Measurements from ENCODE around the gene DPYSL4. TPM values are rescaled to one million over a fixed set of nuclear protein-coding genes. Genes with fewer than 3 reads are reported as not detected.

DPYSL4 gene
- total RNA-seq, 4 donors from 2014 or later, result 1.5 to 5.0 TPM; not detected in 2

GRCh38 chr10:132201111-132201969 lies 14.6 kb downstream of the DPYSL4 start:
- H3K36me3 ChIP-seq, result no peaks in the 10 kb centered on the region
- no peak overlapping the region for H3K4me3 ChIP-seq
- no peaks in the 10 kb centered on the region for H3K27me3 ChIP-seq
- no peaks in the 10 kb centered on the region for H3K9me3 ChIP-seq
- H3K27ac ChIP-seq, result no peak overlapping the region
- intact Hi-C loops (cut with DNase I; ENCODE audit: low total_unique reads), result no loop called here
- no peaks in the 10 kb centered on the region for H3K4me1 ChIP-seq
- no peak for DNase-seq
- TF ChIP-seq, protein P1, sequence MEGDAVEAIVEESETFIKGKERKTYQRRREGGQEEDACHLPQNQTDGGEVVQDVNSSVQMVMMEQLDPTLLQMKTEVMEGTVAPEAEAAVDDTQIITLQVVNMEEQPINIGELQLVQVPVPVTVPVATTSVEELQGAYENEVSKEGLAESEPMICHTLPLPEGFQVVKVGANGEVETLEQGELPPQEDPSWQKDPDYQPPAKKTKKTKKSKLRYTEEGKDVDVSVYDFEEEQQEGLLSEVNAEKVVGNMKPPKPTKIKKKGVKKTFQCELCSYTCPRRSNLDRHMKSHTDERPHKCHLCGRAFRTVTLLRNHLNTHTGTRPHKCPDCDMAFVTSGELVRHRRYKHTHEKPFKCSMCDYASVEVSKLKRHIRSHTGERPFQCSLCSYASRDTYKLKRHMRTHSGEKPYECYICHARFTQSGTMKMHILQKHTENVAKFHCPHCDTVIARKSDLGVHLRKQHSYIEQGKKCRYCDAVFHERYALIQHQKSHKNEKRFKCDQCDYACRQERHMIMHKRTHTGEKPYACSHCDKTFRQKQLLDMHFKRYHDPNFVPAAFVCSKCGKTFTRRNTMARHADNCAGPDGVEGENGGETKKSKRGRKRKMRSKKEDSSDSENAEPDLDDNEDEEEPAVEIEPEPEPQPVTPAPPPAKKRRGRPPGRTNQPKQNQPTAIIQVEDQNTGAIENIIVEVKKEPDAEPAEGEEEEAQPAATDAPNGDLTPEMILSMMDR (IDR thresholded peaks at IDR 0.05), result no peak
- no peak for TF ChIP-seq POLR2A (IDR thresholded peaks at IDR 0.05)

- no peak for DNase-seq
- Histone ChIP-seq H3K9me3 (no peaks in the 10 kb centered on the region), H3K4me3 (no peak overlapping the region), H3K4me1 (no peaks in the 10 kb centered on the region), H3K27me3 (no peaks in the 10 kb centered on the region), H3K27ac (no peak overlapping the region), H3K36me3 (no peaks in the 10 kb centered on the region)
- TF ChIP-seq, protein P1 (IDR thresholded peaks at IDR 0.05), result no peak
- TF ChIP-seq POLR2A (IDR thresholded peaks at IDR 0.05), result no peak
- intact Hi-C loops (cut with DNase I; ENCODE audit: low total_unique reads), result no loop called here
These were observed 15.6 kb downstream of the DPYSL4 start for GRCh38 chr10:132202070-132202970.

DNA sequence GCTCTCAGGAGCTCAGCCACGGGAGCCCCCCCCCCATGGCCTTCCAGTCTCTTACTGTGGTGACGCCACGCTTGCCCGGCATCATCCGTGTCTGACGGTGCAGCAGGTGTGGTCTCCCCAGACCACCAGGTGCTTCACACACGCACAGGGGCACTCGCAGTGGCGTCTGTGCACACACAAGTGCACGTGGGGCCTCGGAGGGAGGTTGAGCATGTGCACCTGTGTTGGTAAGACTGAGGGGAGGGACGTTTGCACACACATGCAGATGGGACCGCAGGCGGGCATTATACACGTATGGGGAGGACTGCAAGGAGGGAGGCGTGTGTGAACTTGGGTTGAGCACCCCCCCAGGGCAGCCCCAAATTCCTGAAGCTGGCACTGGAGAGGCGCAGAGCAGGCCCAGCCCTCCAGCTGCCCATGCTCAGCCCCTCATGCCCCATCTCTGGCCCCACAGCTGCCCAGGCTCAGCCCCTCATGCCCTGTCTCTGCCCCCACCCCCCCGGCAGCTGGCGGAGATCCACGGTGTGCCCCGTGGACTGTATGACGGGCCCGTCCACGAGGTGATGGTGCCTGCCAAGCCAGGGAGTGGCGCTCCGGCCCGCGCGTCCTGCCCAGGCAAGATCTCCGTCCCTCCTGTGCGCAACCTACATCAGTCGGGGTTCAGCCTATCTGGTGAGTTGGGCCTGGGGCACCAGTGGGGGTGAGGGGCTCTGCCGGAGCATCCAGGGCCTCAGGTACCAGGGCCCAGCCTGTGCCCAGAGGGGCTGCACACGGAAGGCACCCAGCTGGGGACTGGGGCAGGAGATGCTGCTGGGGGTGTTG lies 16.7 kb downstream of the DPYSL4 start:
- no peaks in the 10 kb centered on the region for H3K9me3 ChIP-seq
- no peak for DNase-seq
- H3K36me3 ChIP-seq, result no peaks in the 10 kb centered on the region
- intact Hi-C loops (cut with DNase I; ENCODE audit: low total_unique reads), result no loop called here
- no peak overlapping the region for H3K4me3 ChIP-seq
- H3K27me3 ChIP-seq, result no peaks in the 10 kb centered on the region
- no peak for TF ChIP-seq POLR2A (IDR thresholded peaks at IDR 0.05)
- TF ChIP-seq, protein P1 (IDR thresholded peaks at IDR 0.05), result no peak
- H3K4me1 ChIP-seq, result no peaks in the 10 kb centered on the region
- no peak overlapping the region for H3K27ac ChIP-seq

DNA sequence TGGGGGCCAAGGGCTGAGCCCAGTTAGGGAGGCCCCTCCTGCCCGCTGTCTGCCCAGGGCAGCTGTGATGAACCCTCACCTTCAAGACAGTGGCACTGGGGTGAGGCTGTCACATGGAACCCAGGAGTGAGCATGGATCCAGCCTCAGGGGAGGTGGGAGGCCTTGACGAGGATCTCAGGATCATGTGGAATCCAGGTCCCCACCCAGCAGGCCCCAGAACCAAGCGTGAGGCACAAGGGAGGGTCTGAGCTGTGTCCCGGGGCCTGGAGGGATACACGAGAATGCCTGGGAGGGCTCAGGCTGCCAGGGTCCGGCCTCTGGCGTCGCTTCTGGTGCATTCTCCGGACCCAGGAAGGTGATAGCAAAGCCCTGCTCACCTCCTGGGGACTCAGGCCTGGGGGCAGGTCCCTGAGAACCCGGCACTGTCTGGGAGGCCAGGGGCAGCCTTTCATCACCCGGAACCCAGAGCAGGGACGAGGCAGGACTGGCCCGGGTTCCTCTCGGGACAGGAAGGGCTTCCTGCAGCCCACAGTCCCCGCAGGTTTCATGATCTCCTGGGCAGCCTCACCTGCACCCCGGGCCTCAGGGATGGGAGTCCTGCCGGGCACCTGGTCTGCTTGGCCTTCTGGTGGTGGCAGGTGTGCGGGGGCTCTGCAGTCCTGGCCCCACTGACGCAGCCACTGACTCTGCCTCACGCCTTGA lies 17.5 kb downstream of the DPYSL4 start:
- H3K4me1 ChIP-seq, result no peaks in the 10 kb centered on the region
- no peaks in the 10 kb centered on the region for H3K27me3 ChIP-seq
- no peak overlapping the region for H3K4me3 ChIP-seq
- H3K36me3 ChIP-seq, result no peaks in the 10 kb centered on the region
- TF ChIP-seq, protein P1 (IDR thresholded peaks at IDR 0.05), result no peak
- TF ChIP-seq POLR2A (IDR thresholded peaks at IDR 0.05), result no peak
- intact Hi-C loops (cut with DNase I; ENCODE audit: low total_unique reads), result no loop called here
- DNase-seq, result no peak
- no peaks in the 10 kb centered on the region for H3K9me3 ChIP-seq
- no peak overlapping the region for H3K27ac ChIP-seq
